ENCODE data around the gene LGR6.

The LGR6 gene

DNA sequence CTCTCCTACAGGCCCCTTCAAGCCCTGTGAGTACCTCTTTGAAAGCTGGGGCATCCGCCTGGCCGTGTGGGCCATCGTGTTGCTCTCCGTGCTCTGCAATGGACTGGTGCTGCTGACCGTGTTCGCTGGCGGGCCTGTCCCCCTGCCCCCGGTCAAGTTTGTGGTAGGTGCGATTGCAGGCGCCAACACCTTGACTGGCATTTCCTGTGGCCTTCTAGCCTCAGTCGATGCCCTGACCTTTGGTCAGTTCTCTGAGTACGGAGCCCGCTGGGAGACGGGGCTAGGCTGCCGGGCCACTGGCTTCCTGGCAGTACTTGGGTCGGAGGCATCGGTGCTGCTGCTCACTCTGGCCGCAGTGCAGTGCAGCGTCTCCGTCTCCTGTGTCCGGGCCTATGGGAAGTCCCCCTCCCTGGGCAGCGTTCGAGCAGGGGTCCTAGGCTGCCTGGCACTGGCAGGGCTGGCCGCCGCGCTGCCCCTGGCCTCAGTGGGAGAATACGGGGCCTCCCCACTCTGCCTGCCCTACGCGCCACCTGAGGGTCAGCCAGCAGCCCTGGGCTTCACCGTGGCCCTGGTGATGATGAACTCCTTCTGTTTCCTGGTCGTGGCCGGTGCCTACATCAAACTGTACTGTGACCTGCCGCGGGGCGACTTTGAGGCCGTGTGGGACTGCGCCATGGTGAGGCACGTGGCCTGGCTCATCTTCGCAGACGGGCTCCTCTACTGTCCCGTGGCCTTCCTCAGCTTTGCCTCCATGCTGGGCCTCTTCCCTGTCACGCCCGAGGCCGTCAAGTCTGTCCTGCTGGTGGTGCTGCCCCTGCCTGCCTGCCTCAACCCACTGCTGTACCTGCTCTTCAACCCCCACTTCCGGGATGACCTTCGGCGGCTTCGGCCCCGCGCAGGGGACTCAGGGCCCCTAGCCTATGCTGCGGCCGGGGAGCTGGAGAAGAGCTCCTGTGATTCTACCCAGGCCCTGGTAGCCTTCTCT is 124.6 kb downstream of the LGR6 start:
- TF ChIP-seq GATA3 (IDR thresholded peaks at IDR 0.05; ENCODE audit: low read depth, low read length): no peak
- TF ChIP-seq GATA2 (IDR thresholded peaks at IDR 0.05; ENCODE audit: low read depth, low read length): no peak

DNA sequence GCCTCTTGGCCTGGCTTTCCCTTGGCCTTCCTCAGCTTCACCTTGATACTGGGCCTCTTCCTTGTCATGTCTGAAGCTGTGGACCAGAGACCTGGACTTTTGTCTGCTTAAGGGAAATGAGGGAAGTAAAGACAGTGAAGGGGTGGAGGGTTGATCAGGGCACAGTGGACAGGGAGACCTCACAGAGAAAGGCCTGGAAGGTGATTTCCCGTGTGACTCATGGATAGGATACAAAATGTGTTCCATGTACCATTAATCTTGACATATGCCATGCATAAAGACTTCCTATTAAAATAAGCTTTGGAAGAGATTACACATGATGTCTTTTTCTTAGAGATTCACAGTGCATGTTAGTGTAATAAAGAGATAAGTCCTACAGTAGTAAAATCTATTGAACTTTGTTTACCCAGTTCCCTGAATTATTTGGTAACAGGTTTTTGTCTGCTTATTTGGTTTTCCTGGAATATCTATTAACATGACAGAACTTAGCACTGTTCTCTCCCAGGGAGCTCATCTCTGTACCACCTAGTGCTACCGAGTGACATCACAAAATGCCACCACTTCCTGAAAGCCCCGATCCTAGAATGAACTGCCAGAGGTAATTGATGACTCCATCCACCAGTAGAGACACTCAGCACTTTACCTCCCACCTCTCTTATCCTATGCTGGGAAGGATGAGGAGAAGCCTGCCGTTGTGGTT is 125.9 kb downstream of the LGR6 start:
- TF ChIP-seq GATA2 (IDR thresholded peaks at IDR 0.05; ENCODE audit: low read depth, low read length): no peak
- no peak for TF ChIP-seq GATA3 (IDR thresholded peaks at IDR 0.05; ENCODE audit: low read depth, low read length)

DNA sequence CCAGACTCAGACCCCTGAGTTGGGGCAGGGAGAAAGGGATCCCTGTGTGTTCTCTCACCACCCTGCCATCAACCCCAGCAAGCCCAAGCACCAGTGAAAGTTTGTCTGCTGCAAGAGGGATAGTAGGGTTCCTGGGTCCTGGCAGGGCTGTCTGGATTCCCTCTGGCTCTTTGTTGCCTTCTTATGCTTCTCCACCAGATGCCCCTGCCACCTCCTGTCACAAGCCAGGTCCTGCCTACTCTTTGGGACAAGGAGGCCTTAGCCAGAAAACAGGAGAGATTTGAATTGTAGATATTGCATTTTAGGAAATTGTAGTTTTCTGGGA is 126.4 kb downstream of the LGR6 start:
- TF ChIP-seq GATA3 (IDR thresholded peaks at IDR 0.05; ENCODE audit: low read depth, low read length) (no peak), GATA2 (IDR thresholded peaks at IDR 0.05; ENCODE audit: low read depth, low read length) (no peak)

DNA sequence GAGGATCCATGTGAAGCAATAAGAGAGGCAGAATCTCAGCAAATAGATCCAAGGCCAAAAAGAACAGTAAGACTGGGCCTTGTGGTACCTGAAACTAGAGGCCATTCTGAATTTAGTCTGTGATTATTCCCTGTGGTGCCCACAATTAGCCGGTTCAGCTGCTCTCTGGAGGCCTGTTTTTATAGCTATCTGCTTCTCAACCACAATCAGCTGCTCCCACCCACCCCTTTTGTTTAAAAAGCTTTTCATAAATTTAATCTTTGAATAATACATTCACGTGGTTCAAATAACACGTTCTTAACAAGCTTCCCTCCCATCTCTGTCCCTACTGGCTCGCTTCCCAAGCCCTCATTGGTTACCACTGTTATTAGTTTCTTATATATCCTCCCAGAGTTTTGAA is 130.1 kb downstream of the LGR6 start:
- TF ChIP-seq GATA3 (IDR thresholded peaks at IDR 0.05; ENCODE audit: low read depth, low read length) (no peak), GATA2 (IDR thresholded peaks at IDR 0.05; ENCODE audit: low read depth, low read length) (no peak)

DNA sequence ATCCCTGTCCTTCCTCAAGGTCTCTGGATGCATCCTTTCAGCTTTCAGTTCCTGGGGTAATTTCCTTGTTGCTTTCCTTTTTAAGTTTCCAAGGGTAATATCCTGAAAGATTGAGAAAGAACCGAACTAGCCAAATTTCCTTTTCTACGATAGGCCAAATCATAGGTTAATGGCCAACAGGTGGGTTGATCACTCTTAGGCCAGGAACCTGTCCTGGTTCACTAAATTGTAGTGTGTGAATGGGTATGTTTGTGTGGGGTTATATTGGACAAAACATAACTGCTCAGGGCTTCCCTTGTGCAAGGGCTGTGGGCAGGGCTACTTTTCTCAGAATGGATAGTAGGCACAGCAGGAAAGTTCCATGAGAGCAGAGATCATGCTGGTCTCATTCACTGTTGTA is 131.0 kb downstream of the LGR6 start:
- TF ChIP-seq GATA3 (IDR thresholded peaks at IDR 0.05; ENCODE audit: low read depth, low read length): no peak
- TF ChIP-seq GATA2 (IDR thresholded peaks at IDR 0.05; ENCODE audit: low read depth, low read length): no peak

DNA sequence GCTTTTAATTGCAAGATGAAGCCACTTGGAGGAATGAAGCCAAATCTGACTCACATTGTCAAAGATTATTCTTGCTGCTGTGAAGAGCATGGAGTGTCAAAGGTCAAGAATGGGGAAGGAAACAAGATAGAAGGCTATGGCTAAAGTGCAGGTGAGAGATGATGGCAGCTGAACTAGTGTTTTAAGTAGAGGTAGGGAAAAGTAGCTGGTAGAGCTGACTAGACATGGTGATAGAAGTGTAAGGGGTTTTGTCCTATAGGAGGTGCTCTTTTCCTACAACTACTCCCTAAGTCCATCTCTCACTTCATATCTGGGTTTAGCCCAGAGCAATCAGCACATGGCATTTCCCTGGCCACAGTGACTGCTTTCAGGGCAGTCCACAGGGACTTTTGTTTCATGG is 136.3 kb downstream of the LGR6 start:
- TF ChIP-seq GATA2 (IDR thresholded peaks at IDR 0.05; ENCODE audit: low read depth, low read length) (no peak), GATA3 (IDR thresholded peaks at IDR 0.05; ENCODE audit: low read depth, low read length) (no peak)

DNA sequence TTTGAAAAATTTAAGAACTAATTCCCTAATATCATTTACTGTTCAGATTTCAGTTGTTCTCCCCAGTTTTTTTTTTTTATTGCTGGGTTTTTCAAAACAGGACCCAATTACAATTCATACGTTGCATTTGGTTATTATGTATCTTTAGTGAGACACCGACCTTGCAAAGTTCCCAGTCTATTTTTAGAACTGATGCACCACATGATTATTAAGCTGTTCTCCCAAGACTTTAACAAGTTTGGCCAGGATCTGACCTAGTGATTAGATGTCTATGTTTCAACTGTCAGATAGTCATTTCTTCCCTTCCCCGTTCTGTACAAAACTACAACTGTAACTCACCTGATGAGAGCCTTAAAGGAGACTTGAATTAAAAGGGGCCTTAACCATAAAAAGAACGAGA is 140.3 kb downstream of the LGR6 start:
- TF ChIP-seq GATA3 (IDR thresholded peaks at IDR 0.05; ENCODE audit: low read depth, low read length): no peak
- no peak for TF ChIP-seq GATA2 (IDR thresholded peaks at IDR 0.05; ENCODE audit: low read depth, low read length)

DNA sequence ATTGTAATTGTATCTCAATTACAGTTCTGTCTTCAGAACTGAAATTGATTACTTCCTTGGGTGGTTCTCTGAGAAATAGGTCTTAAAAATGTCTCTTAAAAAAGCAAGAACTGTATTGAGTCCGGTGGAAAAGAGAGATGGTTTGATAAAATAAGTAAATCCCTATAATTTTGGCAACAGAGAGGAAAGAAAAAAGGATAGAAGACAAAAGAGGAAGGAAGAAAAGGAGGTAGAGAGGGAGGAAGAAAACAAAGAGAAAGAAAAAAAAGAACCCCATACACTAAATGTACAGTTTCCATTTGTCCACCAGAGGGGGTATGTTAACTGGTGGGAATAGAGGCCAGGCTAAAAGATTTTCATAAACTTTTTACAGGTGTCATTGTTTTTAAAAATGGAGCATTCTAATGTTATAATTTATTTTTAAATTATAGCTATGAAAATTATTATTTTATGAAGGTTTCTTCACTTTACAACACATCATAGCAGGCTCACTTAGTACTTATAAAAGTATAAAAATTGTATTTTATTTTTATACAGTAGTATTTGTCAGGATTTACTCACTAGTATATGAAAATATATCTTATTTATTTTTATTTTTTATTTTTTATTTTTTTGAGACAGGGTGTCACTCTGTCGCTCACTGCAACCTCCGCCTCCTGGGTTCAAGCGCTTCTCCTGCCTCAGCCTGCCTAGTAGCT is 150.2 kb downstream of the LGR6 start:
- TF ChIP-seq GATA3 (IDR thresholded peaks at IDR 0.05; ENCODE audit: low read depth, low read length) (no peak), GATA2 (IDR thresholded peaks at IDR 0.05; ENCODE audit: low read depth, low read length) (no peak)

DNA sequence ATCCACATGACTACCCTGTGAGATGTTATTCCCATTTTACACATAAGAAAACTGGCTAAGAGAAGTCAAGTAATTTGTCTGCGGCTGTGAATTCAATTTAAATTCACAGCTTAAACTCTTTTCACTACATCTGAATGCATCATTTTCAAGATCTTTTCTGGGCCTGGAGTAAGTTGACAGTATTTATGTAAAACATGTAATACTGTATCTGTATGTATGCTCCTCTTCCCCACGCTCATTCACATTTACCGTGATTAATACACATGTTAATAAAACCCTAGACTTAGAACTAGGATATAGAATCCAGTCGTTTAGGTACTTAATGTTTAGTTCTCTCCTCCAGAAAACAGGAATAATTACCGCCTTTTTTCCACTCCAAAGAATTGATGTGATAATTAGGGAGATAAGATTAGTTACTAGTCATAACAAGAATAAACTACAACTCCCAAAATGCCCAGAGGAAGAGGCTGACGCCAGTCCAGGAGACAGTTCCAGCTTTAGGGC is 154.5 kb downstream of the LGR6 start:
- TF ChIP-seq GATA3 (IDR thresholded peaks at IDR 0.05; ENCODE audit: low read depth, low read length): peak; percentile 23; the same call in 1 of the 2 replicates
- TF ChIP-seq GATA2 (IDR thresholded peaks at IDR 0.05; ENCODE audit: low read depth, low read length): peak; percentile 47; the same call in 1 of the 2 replicates

DNA sequence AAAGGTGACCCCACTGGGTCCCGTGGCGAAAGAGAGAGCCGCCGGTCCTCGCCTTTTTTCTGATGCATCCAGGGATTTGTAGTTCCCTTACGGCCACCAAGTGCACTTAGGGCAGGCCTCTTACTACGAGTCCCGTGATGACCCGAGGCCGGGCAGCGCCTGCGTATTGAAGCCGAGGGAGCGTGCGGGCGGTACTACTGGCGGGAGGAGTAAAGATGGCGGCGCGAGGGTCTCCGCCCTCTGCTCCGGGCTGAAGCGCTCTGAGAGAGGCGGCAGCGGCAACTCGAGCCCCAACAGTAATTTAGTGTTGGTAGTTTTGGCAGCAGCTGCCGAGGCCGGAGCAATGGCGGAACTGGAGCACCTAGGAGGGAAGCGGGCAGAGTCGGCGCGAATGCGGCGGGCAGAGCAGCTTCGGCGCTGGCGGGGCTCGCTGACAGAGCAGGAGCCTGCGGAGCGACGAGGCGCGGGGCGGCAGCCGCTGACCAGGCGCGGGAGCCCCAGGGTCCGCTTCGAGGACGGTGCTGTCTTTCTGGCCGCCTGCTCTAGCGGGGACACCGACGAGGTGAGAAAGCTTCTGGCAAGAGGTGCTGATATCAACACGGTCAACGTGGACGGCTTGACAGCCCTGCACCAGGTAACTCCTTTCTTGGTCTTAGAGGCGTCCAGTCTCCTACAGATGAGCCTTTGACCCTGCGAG is 155.1 kb downstream of the LGR6 start, which contains the start of gene PPP1R12B:
Gene PPP1R12B, plus strand, starts transcription at position 191 of the 697 bp plus-strand sequence. Its CDS starts 153 bp downstream, at position 344.
- TF ChIP-seq GATA3 (IDR thresholded peaks at IDR 0.05; ENCODE audit: low read depth, low read length) (no peak), GATA2 (IDR thresholded peaks at IDR 0.05; ENCODE audit: low read depth, low read length) (no peak)

DNA sequence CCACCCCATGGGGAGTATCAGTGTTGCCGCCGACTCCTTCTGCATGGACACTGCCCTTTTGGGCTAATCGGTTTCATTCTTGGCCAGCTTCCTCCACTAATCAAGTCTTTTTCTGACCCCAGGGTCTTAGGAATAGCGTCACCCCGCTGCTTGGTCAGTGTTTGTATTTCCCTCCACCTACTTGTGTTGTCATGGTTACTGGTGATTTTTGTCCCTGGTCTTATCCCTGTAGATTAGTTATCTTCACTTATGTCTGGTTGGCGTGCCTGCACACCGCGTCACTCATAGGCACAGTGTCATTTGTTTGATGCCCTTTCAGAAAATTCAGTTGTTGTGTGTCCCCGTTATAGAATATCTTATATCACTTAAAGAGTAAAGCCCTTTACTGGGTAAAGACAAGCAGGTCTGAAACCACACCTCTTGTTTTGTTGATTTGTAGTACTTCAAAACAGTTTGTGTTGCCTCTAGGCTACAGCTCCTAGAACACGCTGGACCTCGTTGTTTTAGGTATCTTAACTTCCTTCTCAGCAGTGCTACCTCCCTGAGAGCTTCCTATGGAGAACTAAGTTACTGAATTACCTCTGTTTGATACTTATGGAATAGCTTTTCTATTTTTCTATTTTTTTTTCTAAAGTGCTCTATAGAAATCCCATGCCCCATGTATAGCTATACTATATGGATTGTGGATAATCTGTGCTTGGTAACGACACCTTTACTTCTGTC is 155.8 kb downstream of the LGR6 start:
- TF ChIP-seq GATA2 (IDR thresholded peaks at IDR 0.05; ENCODE audit: low read depth, low read length) (peak; percentile 25; the same call in 1 of the 2 replicates), GATA3 (IDR thresholded peaks at IDR 0.05; ENCODE audit: low read depth, low read length) (no peak)

DNA sequence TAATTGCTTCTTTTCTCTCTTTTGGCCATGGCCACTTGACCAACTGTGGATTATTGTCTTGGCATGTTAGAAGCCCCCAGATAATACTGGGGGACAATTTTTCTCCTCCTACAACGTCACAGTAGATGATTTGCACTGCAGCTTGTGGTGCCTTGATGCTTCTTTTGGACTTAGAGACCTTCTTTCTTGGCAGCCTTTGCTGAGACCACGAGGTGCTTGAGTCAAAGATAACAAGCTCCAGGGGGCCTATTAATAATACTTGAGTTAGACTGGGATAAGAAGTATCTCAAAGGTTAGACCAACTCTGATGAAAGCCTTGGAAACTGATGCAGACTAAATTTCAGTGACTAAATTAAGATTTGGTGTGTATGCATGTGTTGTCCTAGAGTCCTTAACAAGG is 158.1 kb downstream of the LGR6 start:
- TF ChIP-seq GATA3 (IDR thresholded peaks at IDR 0.05; ENCODE audit: low read depth, low read length): no peak
- TF ChIP-seq GATA2 (IDR thresholded peaks at IDR 0.05; ENCODE audit: low read depth, low read length): no peak

Data from SH-SY5Y (cell line).